HG03521 (cell line): Measurements from ENCODE around the gene NXN.

Experiments used
- ATAC-seq: cut with Tn5 transposase; IDR thresholded peaks from one replicate; pipeline ENCODE4 v1.9.1; 2021; ENCODE audit warnings: mild to moderate bottlenecking, moderate library complexity; ENCODE audit not compliant: unreplicated experiment

NXN gene

DNA sequence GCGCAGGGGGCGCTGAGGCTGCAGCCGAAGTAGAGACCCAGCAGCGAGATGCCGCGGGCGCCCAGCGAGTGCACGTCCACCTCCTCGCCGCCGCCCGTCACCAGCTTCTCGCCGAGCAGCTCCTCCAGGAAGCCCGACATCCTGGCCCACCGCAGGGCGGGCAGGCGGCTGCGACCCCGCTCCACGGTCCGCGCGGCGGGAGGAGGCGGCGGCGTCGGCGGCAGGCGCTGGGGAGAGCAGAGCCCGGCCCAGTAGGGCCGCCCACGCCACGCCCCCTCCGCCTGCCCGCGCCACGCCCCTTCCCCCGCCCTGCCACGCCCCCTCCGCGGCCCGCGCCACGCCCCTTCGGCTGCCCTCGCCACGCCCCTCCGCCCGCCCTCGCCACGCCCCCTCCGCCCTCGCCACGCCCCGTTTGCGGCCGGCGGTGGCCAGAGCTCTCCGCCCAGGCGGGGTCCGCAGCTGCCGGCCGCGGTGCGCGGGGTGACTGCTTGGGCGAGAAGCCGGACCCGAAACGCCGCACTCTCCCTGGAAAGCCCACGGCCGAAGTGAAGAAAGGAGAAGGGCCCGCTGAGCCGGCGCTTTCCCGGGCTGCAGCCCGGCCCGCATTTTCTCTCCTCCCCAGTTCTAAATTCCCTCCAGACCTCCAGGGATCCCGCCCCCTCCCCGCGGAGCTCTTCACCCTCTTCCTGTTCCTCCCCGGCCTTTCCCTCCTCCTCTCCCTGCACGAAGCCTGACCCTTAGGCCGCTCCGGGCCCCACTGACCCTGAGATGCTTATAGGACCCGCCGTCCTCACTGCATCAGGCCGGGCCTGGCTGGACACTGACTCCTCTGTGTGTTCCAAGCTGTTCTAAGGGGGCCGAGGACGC is at the start of gene NXN:
TSS of gene NXN (minus strand) at position 238 of the 867 bp plus-strand sequence.
- ATAC-seq, result peak; percentile 59

DNA sequence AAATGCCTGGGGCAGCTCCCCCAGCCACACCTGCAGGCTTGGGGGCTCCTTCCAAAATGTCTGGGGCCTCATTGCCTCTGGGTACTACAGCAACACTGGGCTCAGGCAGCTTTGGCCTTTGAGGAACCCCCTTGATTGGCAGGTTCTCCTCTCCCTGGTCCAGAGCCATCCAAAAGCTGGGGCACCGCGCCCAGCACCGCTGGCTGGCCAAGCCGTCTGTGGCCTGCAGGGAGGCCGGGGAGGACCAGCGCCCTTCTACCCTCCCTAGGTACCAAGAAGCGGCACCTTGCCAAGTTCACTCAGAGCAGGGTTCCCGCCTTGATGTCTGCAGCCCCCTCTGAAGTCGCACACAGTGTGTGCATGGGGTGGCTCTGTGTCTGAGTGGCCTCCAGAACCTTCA is 47.5 kb upstream of the NXN start:
- no peak for ATAC-seq

DNA sequence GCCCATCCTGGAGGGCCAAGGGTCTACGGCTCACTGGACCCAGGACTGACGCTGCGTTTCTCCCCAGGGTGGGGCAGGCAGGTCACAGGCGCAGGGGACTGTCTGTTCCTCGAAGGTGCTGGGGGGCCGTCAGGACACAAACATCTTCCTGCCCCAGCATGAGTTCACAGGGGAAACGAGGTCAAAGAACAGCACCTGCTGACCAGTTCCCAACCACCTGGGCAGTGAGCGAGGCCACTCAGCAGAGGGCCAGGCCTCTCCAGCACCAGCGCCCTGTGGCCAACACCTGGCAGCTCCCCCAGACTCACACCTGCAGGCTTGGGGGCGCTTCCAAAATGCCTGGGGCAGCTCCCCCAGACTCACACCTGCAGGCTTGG is 47.0 kb upstream of the NXN start:
- no peak for ATAC-seq

DNA sequence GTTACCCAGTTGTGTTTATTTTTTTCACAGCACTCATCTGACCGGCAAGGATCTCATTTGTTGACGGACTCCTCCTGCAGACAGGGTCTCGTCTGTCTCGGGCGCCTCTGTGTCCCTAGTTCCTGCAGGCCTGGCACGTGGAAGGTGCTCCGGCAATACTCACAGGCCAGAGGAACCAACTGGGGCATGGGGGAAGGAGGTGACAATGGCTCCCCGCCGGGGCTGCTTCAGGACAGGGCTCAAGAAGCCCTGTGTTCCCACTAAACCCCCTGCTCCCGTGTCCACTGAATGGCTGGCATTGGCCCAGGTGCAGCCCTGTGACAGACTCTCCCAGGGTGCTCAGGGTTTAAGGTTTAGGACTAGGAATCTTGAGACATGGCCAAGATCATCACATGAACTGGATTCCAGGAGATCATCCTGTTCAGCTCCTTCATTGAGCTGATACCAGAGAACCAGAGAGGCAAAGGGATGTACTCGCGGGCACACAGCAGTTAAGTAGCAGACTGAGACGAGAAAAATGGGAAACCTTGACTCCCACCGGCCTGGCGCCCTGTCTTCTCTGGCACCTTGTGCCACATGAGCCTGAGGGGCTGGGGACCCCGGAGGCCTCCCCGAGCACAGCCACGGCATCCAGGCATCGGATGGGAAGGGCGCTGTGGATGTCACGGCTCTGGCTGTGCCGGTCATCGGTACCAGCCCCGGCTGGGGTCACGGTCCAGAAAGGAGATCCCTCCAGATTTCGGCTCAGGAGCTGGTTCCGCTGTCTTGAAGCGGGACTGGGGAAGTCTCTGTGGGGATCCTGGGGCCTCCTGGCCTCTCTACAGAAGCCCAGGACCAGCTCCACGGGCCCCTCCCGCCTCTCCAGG is 46.4 kb upstream of the NXN start:
- no peak for ATAC-seq

DNA sequence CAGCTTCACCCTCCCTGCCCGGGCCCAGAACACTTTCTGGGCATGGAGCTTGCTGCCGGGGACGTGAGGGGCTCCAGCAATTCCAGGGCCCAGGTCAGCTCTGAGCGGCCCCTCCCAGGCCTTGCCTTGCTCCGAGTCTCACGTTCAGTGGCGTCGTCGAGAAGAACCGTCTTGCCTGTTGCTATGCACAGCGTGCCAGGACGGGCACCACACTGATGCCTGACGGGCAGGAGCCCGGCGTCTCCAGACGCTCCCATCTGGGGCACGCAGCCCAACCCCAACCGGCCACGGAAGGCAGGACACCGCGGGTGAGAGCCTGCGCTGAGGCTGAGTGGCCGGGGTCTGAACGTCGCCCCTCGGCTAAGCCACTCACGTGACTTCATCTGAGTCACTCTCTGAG is 44.5 kb upstream of the NXN start:
- ATAC-seq, result no peak

DNA sequence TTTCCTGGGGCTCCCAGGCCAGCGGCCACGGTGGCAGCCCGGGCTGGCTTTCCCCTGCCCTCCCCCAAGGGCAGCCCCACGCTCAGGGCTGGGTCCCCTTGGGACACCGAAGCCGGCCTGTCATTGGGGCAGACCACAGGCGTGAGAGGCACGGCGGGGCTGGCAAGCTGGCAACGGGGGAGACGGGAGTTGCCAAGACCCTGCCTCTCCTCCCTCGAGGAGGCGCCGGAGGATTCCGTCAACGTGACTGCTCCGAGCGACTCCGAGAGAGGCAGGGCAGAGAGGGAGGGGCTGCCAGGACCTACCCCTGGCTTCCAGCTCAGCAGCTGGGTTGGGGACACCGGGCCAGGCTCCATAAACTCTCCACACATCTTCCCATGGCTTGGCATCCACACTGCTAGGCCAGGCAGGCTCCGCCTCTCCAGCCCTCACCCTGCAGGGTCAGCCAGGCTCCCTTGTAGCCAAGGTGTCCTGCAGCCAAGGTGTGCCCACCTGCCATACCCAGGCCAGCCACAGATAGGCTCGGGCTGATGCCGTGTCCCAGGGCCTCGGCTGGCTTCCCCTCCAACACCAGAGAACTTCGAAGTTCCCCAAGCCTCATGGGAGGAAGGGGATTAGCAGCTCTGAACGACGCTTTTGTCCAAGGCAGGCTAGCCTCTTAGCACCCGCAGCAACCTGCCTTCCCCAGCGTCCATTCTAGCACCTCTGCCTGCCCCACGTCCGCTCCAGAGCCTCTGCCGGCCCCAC is 42.9 kb upstream of the NXN start:
- ATAC-seq, result no peak

DNA sequence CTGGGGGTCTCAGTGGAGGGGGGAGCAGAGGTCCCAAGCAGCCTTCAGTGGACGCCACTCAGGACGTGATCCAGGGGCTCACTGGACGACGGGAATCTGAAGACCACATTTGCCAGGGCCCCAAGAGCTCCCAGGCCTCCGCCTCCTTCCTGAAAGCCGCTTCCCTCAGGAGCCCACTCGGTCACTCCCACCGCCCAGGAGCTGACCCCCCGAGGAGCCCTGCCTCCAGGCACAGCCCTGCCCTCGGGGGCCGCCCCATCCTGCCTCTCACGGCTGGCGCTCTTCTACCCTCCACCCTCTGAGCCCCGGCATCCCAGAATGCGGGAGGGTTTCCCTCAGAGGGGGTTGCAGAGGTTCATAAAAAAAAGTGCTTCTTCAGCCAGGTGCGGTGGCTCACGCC is 41.6 kb upstream of the NXN start:
- ATAC-seq, result no peak

DNA sequence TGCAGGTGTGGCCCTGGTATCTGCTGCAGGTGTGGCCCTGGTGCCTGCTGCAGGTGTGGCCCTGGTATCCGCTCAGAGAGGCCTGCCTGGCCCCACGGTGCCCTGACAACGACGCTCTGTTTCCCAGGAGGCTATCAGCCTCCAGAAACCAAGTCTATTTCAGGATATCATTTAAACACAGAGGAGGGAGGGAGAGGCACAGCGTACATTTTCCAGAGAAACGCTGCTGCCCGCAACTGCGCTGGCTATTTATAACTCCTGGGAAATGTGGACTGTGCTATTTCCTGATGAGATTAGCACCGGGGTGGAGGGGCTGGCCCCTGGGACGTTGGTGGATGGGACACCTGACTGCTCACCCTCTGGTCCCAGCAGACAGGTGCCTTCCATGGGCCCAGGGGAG is 39.9 kb upstream of the NXN start:
- ATAC-seq, result no peak

DNA sequence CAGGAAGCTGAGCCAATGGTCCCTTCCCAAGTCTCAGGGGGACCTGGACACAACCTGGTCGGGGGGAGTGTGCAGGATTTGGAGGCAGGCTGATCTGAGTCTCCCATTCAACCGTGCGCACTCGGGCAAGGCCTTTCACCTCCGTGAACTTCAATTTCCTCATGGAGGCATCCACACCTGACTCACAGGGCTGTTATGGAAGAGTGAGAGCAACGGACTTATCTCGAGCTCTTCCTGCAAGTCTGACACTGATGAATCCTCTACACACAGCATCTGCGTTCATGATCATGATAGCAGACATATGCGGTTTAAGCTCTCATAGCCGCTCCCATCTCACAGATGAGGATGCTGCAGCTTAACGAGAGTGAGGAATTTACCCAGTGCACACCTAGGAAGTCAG is 39.0 kb upstream of the NXN start:
- ATAC-seq, result no peak

DNA sequence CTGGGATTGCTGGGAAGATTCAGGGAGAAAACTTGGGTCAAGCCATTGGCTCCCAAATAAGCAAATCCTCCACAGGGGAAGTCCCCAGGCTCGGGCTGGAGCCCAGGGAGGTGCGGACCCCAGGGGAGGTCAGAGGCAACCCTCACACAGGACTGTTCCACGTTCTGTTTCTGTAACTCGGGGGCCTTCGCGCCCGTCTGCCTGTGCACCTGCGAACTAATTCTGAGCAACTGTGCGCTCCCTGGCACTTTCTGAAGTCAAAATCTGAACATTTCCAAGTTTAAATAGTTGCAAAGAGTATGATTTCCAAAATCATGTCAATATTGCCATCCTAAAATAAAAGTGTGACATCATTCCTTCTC is 34.1 kb upstream of the NXN start:
- ATAC-seq, result no peak

DNA sequence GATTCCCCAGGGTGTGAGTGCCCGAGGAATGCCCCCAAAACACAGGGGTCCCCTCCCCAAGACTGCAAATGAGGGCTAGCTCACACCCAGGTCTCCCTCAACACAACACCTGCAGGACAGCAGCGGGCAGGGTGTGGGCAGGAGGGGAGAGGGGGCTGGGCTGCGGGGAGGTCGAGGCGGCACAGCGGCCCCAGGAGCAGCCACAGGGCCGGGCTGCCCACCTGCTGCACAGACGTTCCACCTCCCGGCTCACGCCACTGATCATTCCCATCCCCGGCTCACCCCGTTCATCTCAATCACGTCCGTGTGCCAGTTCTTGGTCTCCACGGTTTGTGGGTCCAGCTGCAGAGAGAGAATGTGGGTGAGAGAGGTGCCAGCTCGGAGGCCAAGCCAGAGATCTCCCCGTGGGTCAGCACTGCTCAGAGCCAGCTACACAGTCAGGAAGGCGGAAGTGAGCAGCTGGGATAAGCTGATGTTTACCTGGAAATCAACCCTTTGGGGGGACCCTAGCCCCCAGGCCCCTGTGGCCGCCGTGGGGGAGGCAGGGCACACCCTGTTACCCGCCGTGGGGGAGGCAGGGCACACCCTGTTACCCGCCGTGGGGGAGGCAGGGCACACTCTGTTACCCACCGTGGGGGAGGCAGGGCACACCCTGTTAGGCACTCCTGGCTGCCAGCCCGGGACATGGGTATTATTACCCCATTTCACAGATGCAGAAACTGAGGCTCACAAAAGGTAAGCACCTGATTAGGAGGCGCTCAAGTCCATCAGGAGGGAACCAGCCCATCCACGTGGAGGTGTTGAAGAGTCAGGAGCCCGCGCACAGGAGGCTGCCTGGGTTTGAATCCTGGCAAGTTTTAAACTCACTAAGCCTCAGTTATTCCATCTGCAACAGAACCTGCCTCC is 33.5 kb upstream of the NXN start:
- ATAC-seq, result no peak

DNA sequence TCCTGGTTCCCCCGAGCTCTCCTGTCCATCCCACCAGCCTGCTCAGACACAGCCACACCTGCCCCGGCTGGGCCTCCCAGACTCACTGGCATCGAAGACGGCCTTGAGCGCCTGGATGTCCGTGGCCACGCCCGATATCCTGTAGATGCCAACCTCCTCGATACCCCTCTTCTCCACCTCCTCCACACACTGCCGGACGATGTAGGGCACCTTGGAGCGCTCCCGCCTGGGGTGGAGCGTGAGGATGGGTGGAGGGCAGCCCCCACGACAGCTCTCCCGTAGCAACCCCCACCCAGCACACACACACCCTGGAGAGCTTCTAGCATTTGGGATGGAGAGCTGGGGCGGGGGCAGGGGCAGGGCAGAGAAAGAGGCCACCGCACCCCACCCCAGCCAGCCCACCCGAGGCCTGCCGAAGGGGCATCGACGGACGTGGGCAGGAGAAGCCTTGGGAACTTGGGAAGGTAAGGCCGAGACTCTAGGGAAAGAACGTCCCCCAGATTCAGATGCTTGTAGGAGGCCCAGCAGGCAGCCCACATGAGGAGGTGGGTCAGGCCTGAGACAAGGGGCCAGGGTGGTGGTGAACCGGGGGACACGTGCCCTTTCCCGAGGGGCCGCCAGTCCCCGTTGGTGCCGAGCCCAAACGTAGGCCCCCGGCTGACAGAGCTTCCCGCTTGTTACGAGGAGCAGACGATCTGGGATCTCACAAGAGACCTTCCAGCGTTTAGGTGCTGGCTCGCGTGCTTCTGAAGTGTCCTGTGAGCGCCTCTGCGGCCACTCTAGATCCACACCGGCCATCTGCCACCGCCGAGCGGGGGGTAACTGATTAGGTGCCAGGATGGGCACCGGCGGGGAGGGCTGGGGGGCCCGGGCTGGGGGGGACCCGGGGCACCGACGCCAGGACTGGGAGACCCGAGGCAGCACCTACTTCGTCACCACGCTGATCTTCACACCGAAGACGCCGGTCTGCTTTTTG is 32.5 kb upstream of the NXN start:
- ATAC-seq, result no peak

DNA sequence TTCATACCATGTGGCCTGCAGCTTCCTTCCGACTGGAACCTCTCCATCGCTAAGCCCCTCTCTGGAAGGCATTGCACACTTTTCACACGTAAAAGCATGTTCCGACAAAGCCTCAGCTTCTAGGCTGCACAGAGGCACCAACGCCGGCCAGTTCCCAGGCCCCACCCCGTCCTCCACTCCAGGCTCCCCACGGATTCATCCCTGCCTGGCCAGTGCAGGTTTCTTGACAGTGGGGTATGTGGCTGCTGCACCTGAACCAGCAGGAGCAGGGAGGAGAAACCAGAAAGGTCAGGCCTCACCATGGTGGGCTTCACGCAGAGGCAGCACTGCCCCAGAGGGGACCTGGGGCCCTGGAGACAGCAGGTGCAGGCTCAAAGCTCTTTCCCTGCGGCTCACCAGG is 31.6 kb upstream of the NXN start:
- ATAC-seq, result no peak

DNA sequence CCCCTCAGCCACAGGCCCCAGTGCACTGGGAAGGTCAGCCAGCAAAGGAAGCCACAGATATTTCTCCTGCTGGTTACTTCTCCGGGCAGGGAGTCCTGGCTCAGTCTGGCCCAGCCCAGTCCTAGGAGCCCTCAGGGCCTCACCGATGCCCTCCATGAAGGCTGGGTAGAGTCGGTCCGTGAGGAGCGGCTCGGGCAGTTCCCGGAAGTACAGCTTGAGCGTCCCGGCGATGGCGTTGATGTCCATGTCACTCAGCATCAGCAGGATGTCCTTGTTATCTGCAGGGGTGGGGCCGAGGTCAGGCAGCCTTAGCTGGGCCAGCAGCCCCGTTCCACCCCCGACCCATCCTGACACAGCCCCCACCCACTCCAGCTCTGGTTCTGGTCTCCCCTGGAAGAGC is 31.0 kb upstream of the NXN start:
- ATAC-seq, result no peak

DNA sequence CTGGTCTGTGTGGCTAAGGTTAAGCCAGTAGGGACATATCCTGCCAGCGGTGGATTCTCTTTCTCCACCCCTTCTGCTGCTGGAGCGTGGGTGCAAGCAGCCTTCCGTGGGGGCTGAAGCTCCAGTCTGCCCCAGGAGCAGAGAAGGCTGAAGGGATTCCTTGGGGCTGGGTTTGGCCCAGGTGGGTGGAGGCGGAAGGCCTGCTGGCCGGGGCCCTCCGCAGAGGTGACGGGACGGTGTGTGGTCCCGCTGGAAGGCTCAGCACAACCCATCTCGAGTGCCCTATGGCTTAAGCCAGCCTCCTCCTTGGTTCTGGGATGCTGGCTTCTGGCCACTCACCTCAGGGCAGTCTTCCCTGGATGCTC is 30.5 kb upstream of the NXN start:
- no peak for ATAC-seq

DNA sequence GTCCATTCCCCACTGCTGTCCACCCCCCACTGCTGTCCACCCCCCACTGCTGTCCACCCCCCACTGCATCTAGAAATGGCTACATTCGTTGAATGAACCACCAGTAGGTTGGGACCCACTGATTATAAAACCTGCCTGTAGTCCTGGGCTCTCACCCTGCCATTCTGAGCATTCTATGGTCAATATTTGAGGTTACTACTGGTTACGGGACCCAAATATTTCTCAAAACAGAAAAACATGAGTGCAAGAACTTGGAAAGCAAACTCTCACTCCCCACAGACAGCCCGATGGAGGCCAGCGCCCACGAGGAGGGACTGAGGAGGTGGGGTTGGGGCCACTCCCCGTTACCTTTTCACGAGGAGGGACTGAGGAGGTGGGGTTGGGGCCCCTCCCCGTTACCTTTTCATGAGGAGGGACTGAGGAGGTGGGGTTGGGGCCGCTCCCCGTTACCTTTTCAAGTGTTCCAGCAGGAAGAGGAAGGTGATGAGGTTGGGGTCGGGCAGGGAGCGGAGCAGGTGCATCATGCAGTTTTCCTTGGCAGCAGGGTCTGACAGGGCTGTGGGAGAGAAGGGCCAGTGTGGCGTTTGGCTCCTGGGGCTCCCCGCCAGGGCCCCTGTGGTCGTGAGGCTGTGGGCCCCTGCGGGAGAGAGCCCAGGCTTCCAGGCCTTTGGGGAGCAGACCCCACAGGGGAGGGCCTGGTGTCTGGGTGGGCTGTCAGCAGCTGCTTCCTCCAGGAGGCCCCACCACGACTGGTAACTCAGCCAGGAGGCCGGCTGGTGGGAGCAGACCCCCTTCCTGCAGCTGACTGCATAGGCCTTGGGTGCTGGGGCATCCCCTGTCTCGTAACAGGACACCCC is 29.9 kb upstream of the NXN start:
- ATAC-seq, result no peak

DNA sequence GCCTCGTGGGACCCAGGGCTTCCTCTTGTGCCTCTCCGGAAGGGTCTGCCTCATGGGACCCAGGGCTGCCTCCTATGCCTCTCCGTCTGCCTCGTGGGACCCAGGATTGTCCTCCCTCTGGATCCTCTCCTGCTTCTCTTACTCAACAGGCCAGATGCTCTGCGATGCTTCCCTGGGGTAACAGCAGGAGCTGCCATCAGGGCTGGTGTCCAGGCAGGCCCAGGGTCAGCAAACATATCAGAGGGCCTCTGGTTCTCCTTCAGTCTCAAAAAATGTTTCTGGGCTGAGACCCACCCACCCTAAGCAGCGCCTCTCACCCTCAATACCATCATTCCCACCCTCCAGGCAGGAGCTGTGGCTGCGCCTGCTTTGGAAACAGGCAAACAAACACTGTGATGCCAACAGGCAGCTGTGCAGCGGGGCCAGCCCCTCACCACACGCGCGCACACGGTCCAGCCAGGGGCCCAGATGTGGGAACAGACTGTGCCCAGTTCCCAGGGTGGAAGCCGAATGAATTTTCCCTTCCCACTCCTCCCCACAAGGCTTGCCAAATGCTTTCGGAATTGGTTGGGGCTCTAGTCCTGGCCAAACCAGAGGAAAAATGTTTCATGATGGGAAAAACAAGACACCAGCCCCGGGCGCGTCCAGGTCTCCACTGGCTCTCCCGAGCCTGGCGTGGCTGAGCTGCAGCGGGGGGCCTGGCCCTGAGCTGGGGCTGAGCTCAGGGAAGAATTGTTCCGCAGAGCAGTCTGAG is 28.6 kb upstream of the NXN start:
- ATAC-seq, result no peak
